HCT116 (cell line): ENCODE measurements around the gene SLC34A1. TPM values are rescaled to one million over a fixed set of nuclear protein-coding genes. Genes with fewer than 3 reads are reported as not detected.

Source experiments
- ATAC-seq: fragments of 200-7000 bp; cut with Tn5 transposase; 2 replicates; pipeline ENCODE4 v1.9.1; 2020; ENCODE audit warnings: mild to moderate bottlenecking, moderate library complexity
- BruUV-seq: library from RNA; stranded (reverse); fragments of 400-500 nt; replicated peaks from 2 replicates; lab custom pipeline; 2021; lab: Mats Ljungman, UMichigan
- CTCF ChIA-PET: fragments of 300-600 bp; sonication (Branson Sonifier 250); formaldehyde crosslinking; loops from one replicate; lab custom pipeline; 2021; ENCODE audit warnings: antibody characterized with exemption; lab: Charles Lee
- POLR2A ChIA-PET: fragments of 300-600, 350-600 bp; sonication (Branson Sonifier 250); formaldehyde crosslinking; loops from one replicate; lab custom pipeline; 2021; ENCODE audit warnings: antibody characterized with exemption; lab: Charles Lee
- RAD21 ChIA-PET, 2 experiments: fragments of 300-600 bp; sonication (Branson Sonifier 250); formaldehyde crosslinking; loops; one replicate each; lab custom pipeline; 2023; ENCODE audit warnings: low total read pairs in 2 of 2; ENCODE audit not compliant: uncharacterized antibody in 2 of 2, unreplicated experiment in 2 of 2, low non-redundant PET in 1 of 2; lab: Charles Lee
- DNase-seq: peaks from one replicate; pipeline ENCODE4 v3.0.0-alpha.2; 2010; ENCODE audit warnings: low read depth, low spot score
- H2AFZ ChIP-seq: fragments of 200-600 bp; shearing (Covaris generic), sonication (generic); 2 replicates; pipeline ENCODE4 v1.6.1; 2017; ENCODE audit warnings: low read depth, mixed run types, mixed read lengths, antibody characterized with exemption, low read length; ENCODE audit not compliant: poor library complexity, severe bottlenecking
- H3K27ac ChIP-seq: 2 replicates; pipeline ENCODE4 v1.5.1; 2012; ENCODE audit warnings: low read depth, low read length
- H3K27me3 ChIP-seq: fragments of 200-600 bp; sonication (generic); 2 replicates; pipeline ENCODE4 v1.6.1; 2016; ENCODE audit warnings: mixed run types, low read length, mixed read lengths; ENCODE audit not compliant: insufficient read depth
- H3K36me3 ChIP-seq, 2 experiments: fragments of 200-500 bp in 1 of 2; fragments of 200-600 bp in 1 of 2; sonication (Bioruptor generic) in 1 of 2; sonication (generic) in 1 of 2; 2 replicates each; pipeline versions ENCODE4 v1.5.1 to v1.6.1; 2014 to 2016; ENCODE audit warnings: low read length in 2 of 2, inconsistent platforms in 1 of 2, mixed read lengths in 1 of 2, mixed run types in 1 of 2; ENCODE audit not compliant: insufficient read depth in 2 of 2, control insufficient read depth in 1 of 2
- H3K4me1 ChIP-seq, 2 experiments: fragments of 200-600 bp in 1 of 2; sonication (generic) in 1 of 2; 2 replicates each; pipeline versions ENCODE4 v1.5.1 to v1.6.1; 2012 to 2017; ENCODE audit warnings: low read length in 2 of 2, inconsistent platforms in 1 of 2, mild to moderate bottlenecking in 1 of 2, mixed read lengths in 1 of 2, mixed run types in 1 of 2, moderate library complexity in 1 of 2; ENCODE audit not compliant: insufficient read depth in 2 of 2, control insufficient read depth in 1 of 2
- H3K4me2 ChIP-seq: fragments of 200-600 bp; sonication (generic); 2 replicates; pipeline ENCODE4 v1.6.1; 2017; ENCODE audit warnings: mixed run types, low read length, mixed read lengths
- H3K4me3 ChIP-seq, 2 experiments: fragments of 200-600 bp in 1 of 2; sonication (generic) in 1 of 2; replicated peaks in 1 of 2; 2 replicates each; pipeline ENCODE4 v1.5.1; 2011 to 2016; ENCODE audit warnings: low read length in 2 of 2, control low read depth in 1 of 2, low read depth in 1 of 2, mild to moderate bottlenecking in 1 of 2, mixed read lengths in 1 of 2, mixed run types in 1 of 2
- H3K79me2 ChIP-seq: fragments of 200-600 bp; sonication (generic); 2 replicates; pipeline ENCODE4 v1.6.1; 2017; ENCODE audit warnings: mild to moderate bottlenecking, mixed run types, low read length, moderate library complexity, mixed read lengths; ENCODE audit not compliant: insufficient read depth
- H3K9ac ChIP-seq: fragments of 200-600 bp; sonication (generic); 2 replicates; pipeline ENCODE4 v1.6.1; 2016; ENCODE audit warnings: low read length, mixed read lengths
- H3K9me2 ChIP-seq: fragments of 200-600 bp; sonication (generic), shearing (Covaris generic); 2 replicates; pipeline ENCODE4 v1.6.1; 2017; ENCODE audit warnings: mixed run types, mild to moderate bottlenecking, moderate library complexity; ENCODE audit not compliant: insufficient read depth
- H3K9me3 ChIP-seq, 2 experiments: fragments of 200-500 bp in 1 of 2; fragments of 200-600 bp in 1 of 2; sonication (Bioruptor generic) in 1 of 2; sonication (generic) in 1 of 2; 2 replicates each; pipeline ENCODE4 v1.6.1; 2014 to 2017; ENCODE audit warnings: low read length in 2 of 2, mixed read lengths in 2 of 2, inconsistent platforms in 1 of 2, low read depth in 1 of 2, mild to moderate bottlenecking in 1 of 2, mixed run types in 1 of 2, moderate library complexity in 1 of 2; ENCODE audit not compliant: control insufficient read depth in 1 of 2, insufficient read depth in 1 of 2
- H4K20me1 ChIP-seq: fragments of 200-600 bp; sonication (generic), shearing (Covaris generic); 2 replicates; pipeline ENCODE4 v1.6.1; 2017; ENCODE audit warnings: mixed run types, mild to moderate bottlenecking, moderate library complexity; ENCODE audit not compliant: insufficient read depth
- ATF3 ChIP-seq: IDR thresholded peaks from 2 replicates; pipeline ENCODE4 v1.6.1; 2012
- EZH2 ChIP-seq: fragments of 200-600 bp; sonication (generic); IDR thresholded peaks from 2 replicates; pipeline ENCODE4 v1.6.1; 2017; ENCODE audit warnings: antibody characterized with exemption, mixed run types
- JUND ChIP-seq: IDR thresholded peaks from 2 replicates; pipeline ENCODE4 v1.6.1; 2012
- POLR2A ChIP-seq: IDR thresholded peaks from 2 replicates; pipeline ENCODE4 v1.7.0; 2011; ENCODE audit warnings: borderline replicate concordance; ENCODE audit not compliant: insufficient read depth, insufficient read length; ENCODE audit errors: extremely low read depth
- RAD21 ChIP-seq: IDR thresholded peaks from 2 replicates; pipeline ENCODE4 v1.6.1; 2012; ENCODE audit warnings: low read depth, mild to moderate bottlenecking
- REST ChIP-seq: IDR thresholded peaks from 2 replicates; pipeline ENCODE4 v1.6.1; 2012; ENCODE audit warnings: low read depth
- ZBTB33 ChIP-seq: IDR thresholded peaks from 2 replicates; pipeline ENCODE4 v1.6.1; 2011; ENCODE audit warnings: mild to moderate bottlenecking, low read length, moderate library complexity; ENCODE audit not compliant: insufficient replicate concordance; ENCODE audit errors: extremely low read depth
- ZFX ChIP-seq: fragments of 450-650 bp; IDR thresholded peaks from 2 replicates; pipeline ENCODE4 v1.6.1; 2017
- intact Hi-C: fragments of 100-400 bp; cut with micrococcal nuclease; formaldehyde crosslinking; loops from 2 replicates; pipeline ENCODE4 v1.10.0; 2022
- total RNA-seq: library from RNA; stranded (reverse); gene quantifications from one replicate; pipeline ENCODE4 v1.2.1, GENCODE V29; 2021; ENCODE audit not compliant: unreplicated experiment

SLC34A1 gene
- total RNA-seq, 1 experiment from 2014 or later = not detected

- TF ChIP-seq POLR2A = no peak
- TF ChIP-seq REST = no peak
- no peak for TF ChIP-seq ATF3
- TF ChIP-seq RAD21 = no peak
- TF ChIP-seq ZFX = no peak
- no peak for TF ChIP-seq JUND
- no peak for TF ChIP-seq EZH2
- no peak for TF ChIP-seq ZBTB33
- intact Hi-C loops = loop anchor here (5.0 kb wide), 1 partner anchor 71 kb away; no protein-coding TSS in a partner anchor
- peak overlapping the region; percentile 43; the same call in 1 of the 2 replicates for H3K9ac ChIP-seq
- H4K20me1 ChIP-seq = no peaks in the 10 kb centered on the region
- H2AFZ ChIP-seq = no peak overlapping the region
- no TSS peak for BruUV-seq
- H3K9me3 ChIP-seq = no peaks in the 10 kb centered on the region
- DNase-seq = no peak
- no peak overlapping the region for H3K4me3 ChIP-seq
- H3K79me2 ChIP-seq = no peaks in the 10 kb centered on the region
- ATAC-seq = no peak
- RAD21 ChIA-PET = interaction anchor here in 1 of 2 experiments (1.0 kb wide), 1 partner anchor 18 kb away, joined by 6 read pairs; no protein-coding TSS in a partner anchor
- H3K4me2 ChIP-seq = peak overlapping the region; percentile 64
- no peaks in the 10 kb centered on the region for H3K27me3 ChIP-seq
- CTCF ChIA-PET = interaction anchor here (1.8 to 3.1 kb wide), 6 partner anchors 15 to 274 kb away, joined by 8 to 65 read pairs (median 29); partner anchors contain the start of gene PDLIM7
- H3K9me2 ChIP-seq = no peaks in the 10 kb centered on the region
- peaks cover 24 to 43% of the 10 kb centered on the region in 2 experiments for H3K4me1 ChIP-seq
- peak overlapping the region; percentile 63 for H3K27ac ChIP-seq
- POLR2A ChIA-PET = interaction anchor here (1.0 to 2.6 kb wide), 2 partner anchors 9 to 60 kb away, joined by 5 to 9 read pairs; no protein-coding TSS in a partner anchor
- no peaks in the 10 kb centered on the region for H3K36me3 ChIP-seq
Measured at GRCh38 chr5:177388521-177389052, 4.4 kb downstream of the SLC34A1 start.
